Endothelial cell of umbilical vein (primary cell): Measurements from ENCODE around the gene PTDSS2. TPM values are rescaled to one million over a fixed set of nuclear protein-coding genes. Genes with fewer than 3 reads are reported as not detected.

Source experiments
- BruUV-seq: library from RNA; stranded (reverse); fragments of 400-500 nt; replicated peaks from 2 replicates; lab custom pipeline; 2021; lab: Mats Ljungman, UMichigan
- CTCF ChIA-PET: fragments of 300-600, 350-600 bp; sonication (Branson Sonifier 250); formaldehyde crosslinking; loops from one replicate; lab custom pipeline; 2021; ENCODE audit warnings: antibody characterized with exemption, inconsistent platforms; lab: Charles Lee
- POLR2A ChIA-PET: fragments of 300-600, 350-600 bp; sonication (Branson Sonifier 250); formaldehyde crosslinking; loops from one replicate; lab custom pipeline; 2021; ENCODE audit warnings: antibody characterized with exemption, inconsistent platforms; lab: Charles Lee
- DNase-seq: peaks from one replicate; pipeline ENCODE4 v3.0.0-alpha.2; 2011; ENCODE audit warnings: low read depth, low spot score
- FAIRE-seq: peaks from 2 replicates; lab custom pipeline; 2011; peaks lifted over from hg19 to GRCh38; lab: Jason Lieb, UNC
- H2AFZ ChIP-seq: 2 replicates; pipeline ENCODE4 v1.6.0; 2012; ENCODE audit warnings: low read depth, low read length, control low read depth, inconsistent platforms
- H3K27ac ChIP-seq: 2 replicates; pipeline ENCODE4 v1.5.1; 2011; ENCODE audit warnings: low read depth, mild to moderate bottlenecking, control low read depth, low read length, moderate library complexity; ENCODE audit not compliant: insufficient read depth
- H3K27me3 ChIP-seq, 2 experiments: 2 replicates each; pipeline versions ENCODE4 v1.6.0 to v1.6.1; 2011; ENCODE audit warnings: low read length in 2 of 2, mixed read lengths in 1 of 2; ENCODE audit not compliant: control insufficient read depth in 2 of 2, insufficient read depth in 2 of 2
- H3K36me3 ChIP-seq, 2 experiments: 2 replicates in 1 of 2; 3 replicates in 1 of 2; pipeline ENCODE4 v1.5.1; 2011; ENCODE audit warnings: low read length in 2 of 2, mild to moderate bottlenecking in 1 of 2, moderate library complexity in 1 of 2; ENCODE audit not compliant: control insufficient read depth in 2 of 2, insufficient read depth in 2 of 2; ENCODE audit errors: extremely low read depth in 1 of 2
- H3K4me1 ChIP-seq: 3 replicates; pipeline ENCODE4 v1.5.1; 2011; ENCODE audit warnings: mild to moderate bottlenecking, low read length; ENCODE audit not compliant: control insufficient read depth, insufficient read depth; ENCODE audit errors: extremely low read depth
- H3K4me2 ChIP-seq: 2 replicates; pipeline ENCODE4 v1.6.1; 2011; ENCODE audit warnings: low read length, control low read depth, mixed read lengths; ENCODE audit not compliant: insufficient read depth
- H3K4me3 ChIP-seq, 3 experiments: fragments of 200-600 bp in 1 of 3; sonication (generic), shearing (Covaris generic) in 1 of 3; replicated peaks in 1 of 3; 2 replicates each; pipeline ENCODE4 v1.5.1; 2011 to 2016; ENCODE audit warnings: control low read depth in 3 of 3, low read length in 3 of 3, mild to moderate bottlenecking in 2 of 3, inconsistent platforms in 1 of 3, low read depth in 1 of 3, moderate library complexity in 1 of 3; ENCODE audit not compliant: insufficient read depth in 1 of 3
- H3K79me2 ChIP-seq: 2 replicates; pipeline ENCODE4 v1.6.0; 2012; ENCODE audit warnings: low read length, inconsistent platforms; ENCODE audit not compliant: control insufficient read depth, insufficient read depth
- H3K9ac ChIP-seq: replicated peaks from 2 replicates; pipeline ENCODE3; 2011; ENCODE audit warnings: low read length, control low read depth; ENCODE audit not compliant: insufficient read depth; ENCODE audit errors: extremely low read depth
- H3K9me1 ChIP-seq: replicated peaks from 3 replicates; pipeline ENCODE4 v1.6.0; 2011; ENCODE audit warnings: mild to moderate bottlenecking, low read length; ENCODE audit not compliant: control insufficient read depth, insufficient read depth; ENCODE audit errors: extremely low read depth
- H3K9me3 ChIP-seq: replicated peaks from 2 replicates; pipeline ENCODE4 v1.5.1; 2012; ENCODE audit warnings: low read length, inconsistent platforms; ENCODE audit not compliant: control insufficient read depth, insufficient read depth
- H4K20me1 ChIP-seq: replicated peaks from 2 replicates; pipeline ENCODE3; 2011; ENCODE audit warnings: mild to moderate bottlenecking, low read length; ENCODE audit not compliant: control insufficient read depth, insufficient read depth; ENCODE audit errors: extremely low read depth
- EZH2 ChIP-seq: IDR thresholded peaks from 2 replicates; pipeline ENCODE4 v1.6.1; 2012; ENCODE audit warnings: borderline replicate concordance, low read depth, mild to moderate bottlenecking, moderate library complexity, low read length, inconsistent platforms; ENCODE audit not compliant: severe bottlenecking
- FOS ChIP-seq: IDR thresholded peaks from 2 replicates; pipeline ENCODE4 v1.6.1; 2011; ENCODE audit warnings: mild to moderate bottlenecking, low read length, moderate library complexity, borderline replicate concordance; ENCODE audit not compliant: insufficient read depth
- GATA2 ChIP-seq: IDR thresholded peaks from 2 replicates; pipeline ENCODE4 v1.7.0; 2011; ENCODE audit warnings: low read depth, mild to moderate bottlenecking, moderate library complexity, mixed read lengths, low read length; ENCODE audit not compliant: insufficient read length, insufficient read depth
- JUN ChIP-seq: IDR thresholded peaks from 2 replicates; pipeline ENCODE4 v1.6.1; 2011; ENCODE audit warnings: borderline replicate concordance, low read depth; ENCODE audit not compliant: insufficient read length, insufficient read depth
- MYC ChIP-seq: IDR thresholded peaks from one replicate; pipeline ENCODE4 v1.6.1; 2011; ENCODE audit warnings: mild to moderate bottlenecking, low read depth, low read length
- POLR2A ChIP-seq: IDR thresholded peaks from 2 replicates; pipeline ENCODE4 v1.6.1; 2012; ENCODE audit warnings: low read depth, mild to moderate bottlenecking, control low read depth, low read length
- POLR2AphosphoS5 ChIP-seq: IDR thresholded peaks from 2 replicates; pipeline ENCODE4 v1.6.1; 2012; ENCODE audit warnings: low read depth, mild to moderate bottlenecking, control low read depth, low read length, moderate library complexity; ENCODE audit not compliant: insufficient read depth
- dilution Hi-C: fragments of 300-500 bp; cut with MboI; formaldehyde crosslinking; loops from one replicate; pipeline ENCODE4 v1.15.0; 2019; ENCODE audit warnings: low sequenced_read_pairs; ENCODE audit not compliant: extremely low pct_ligation_motif_present
- intact Hi-C: fragments of 100-400 bp; cut with micrococcal nuclease; formaldehyde crosslinking; loops from one replicate; pipeline ENCODE4 v1.10.0; 2022
- polyA plus RNA-seq, 4 experiments: library from polyadenylated mRNA; depleted of rRNA in 3 of 4; stranded (reverse) in 3 of 4; unstranded in 1 of 4; fragments of >200 nt; gene quantifications; 2 replicates each; pipeline versions ENCODE4 v1.2.1 to v1.2.3, GENCODE V29; 2011 to 2012; ENCODE audit warnings: missing spikeins in 1 of 4
- total RNA-seq: library from RNA; stranded (reverse); gene quantifications from 2 replicates; pipeline ENCODE4 v1.2.3, GENCODE V29; 2021
- TF ChIP-seq, protein P1 (sequence below), 2 donors: IDR thresholded peaks; 1 replicate in 1 of 2; 2 replicates in 1 of 2; pipeline ENCODE4 v1.5.1; 2011; ENCODE audit warnings: low read length in 2 of 2, mild to moderate bottlenecking in 2 of 2, moderate library complexity in 2 of 2, control low read depth in 1 of 2, inconsistent platforms in 1 of 2, low read depth in 1 of 2; ENCODE audit not compliant: insufficient read depth in 1 of 2; ENCODE audit errors: extremely low read depth in 1 of 2
- TF ChIP-seq, protein P2 (sequence below): IDR thresholded peaks from 2 replicates; pipeline ENCODE4 v1.6.1; 2011; ENCODE audit not compliant: insufficient read depth, insufficient read length

The PTDSS2 gene
- total and polyA plus RNA-seq, 2 donors (not counting 3 experiments of a cell fraction or from before 2014, with no cell fraction given) = 41.4 to 46.8 TPM

DNA sequence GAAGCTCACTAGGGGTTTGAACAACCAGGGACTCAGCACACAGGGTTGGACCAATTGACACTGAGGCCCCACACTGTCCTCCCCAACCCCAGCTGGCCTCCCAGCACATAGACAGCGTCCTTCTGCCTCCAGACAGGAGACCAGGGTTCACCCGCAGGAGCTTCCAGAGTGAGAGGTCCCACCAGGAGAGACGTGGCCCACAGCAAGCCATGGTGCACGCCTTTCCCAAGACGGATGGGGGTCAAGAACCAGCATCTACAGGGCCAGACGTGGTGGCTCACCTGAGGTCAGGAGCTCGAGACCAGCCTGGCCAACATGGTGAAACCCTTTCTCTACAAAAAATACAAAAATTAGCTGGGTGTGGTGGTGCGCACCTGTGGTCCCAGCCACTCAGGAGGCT lies 23.2 kb upstream of the PTDSS2 start:
- BruUV-seq = no TSS peak
- no peak overlapping the region for H3K4me3 ChIP-seq
- ChIA-PET CTCF (interaction anchor here (3.1 kb wide), 1 partner anchor 22 kb away, joined by 18 read pairs; no protein-coding TSS in a partner anchor), POLR2A (interaction anchor here (1.2 kb wide), 1 partner anchor 10 kb away, joined by 3 read pairs; no protein-coding TSS in a partner anchor)
- DNase-seq (no peak), FAIRE-seq (no peak)
- no peak overlapping the region for H3K4me2 ChIP-seq
- no peak overlapping the region for H2AFZ ChIP-seq
- dilution Hi-C loops = no loop called here
- no peaks in the 10 kb centered on the region for H3K79me2 ChIP-seq
- no peaks in the 10 kb centered on the region for H3K9me3 ChIP-seq
- no peaks in the 10 kb centered on the region for H4K20me1 ChIP-seq
- intact Hi-C loops = no loop called here
- H3K4me1 ChIP-seq = no peaks in the 10 kb centered on the region
- peaks cover 7 to 14% of the 10 kb centered on the region in 2 experiments for H3K27me3 ChIP-seq
- H3K9ac ChIP-seq = no peak overlapping the region
- no peaks in the 10 kb centered on the region for H3K36me3 ChIP-seq
- H3K9me1 ChIP-seq = no peaks in the 10 kb centered on the region
- no peak overlapping the region for H3K27ac ChIP-seq
- TF ChIP-seq FOS (no peak), GATA2 (no peak), JUN (no peak), MYC (no peak), POLR2A (no peak), POLR2AphosphoS5 (no peak), EZH2 (no peak)
- TF ChIP-seq, protein P1, sequence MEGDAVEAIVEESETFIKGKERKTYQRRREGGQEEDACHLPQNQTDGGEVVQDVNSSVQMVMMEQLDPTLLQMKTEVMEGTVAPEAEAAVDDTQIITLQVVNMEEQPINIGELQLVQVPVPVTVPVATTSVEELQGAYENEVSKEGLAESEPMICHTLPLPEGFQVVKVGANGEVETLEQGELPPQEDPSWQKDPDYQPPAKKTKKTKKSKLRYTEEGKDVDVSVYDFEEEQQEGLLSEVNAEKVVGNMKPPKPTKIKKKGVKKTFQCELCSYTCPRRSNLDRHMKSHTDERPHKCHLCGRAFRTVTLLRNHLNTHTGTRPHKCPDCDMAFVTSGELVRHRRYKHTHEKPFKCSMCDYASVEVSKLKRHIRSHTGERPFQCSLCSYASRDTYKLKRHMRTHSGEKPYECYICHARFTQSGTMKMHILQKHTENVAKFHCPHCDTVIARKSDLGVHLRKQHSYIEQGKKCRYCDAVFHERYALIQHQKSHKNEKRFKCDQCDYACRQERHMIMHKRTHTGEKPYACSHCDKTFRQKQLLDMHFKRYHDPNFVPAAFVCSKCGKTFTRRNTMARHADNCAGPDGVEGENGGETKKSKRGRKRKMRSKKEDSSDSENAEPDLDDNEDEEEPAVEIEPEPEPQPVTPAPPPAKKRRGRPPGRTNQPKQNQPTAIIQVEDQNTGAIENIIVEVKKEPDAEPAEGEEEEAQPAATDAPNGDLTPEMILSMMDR (IDR thresholded peaks at IDR 0.05; ENCODE audit: extremely low read depth in 1 of 2, insufficient read depth in 1 of 2, low read depth in 1 of 2, low read length in 2 of 2) = no peak
- TF ChIP-seq, protein P2, sequence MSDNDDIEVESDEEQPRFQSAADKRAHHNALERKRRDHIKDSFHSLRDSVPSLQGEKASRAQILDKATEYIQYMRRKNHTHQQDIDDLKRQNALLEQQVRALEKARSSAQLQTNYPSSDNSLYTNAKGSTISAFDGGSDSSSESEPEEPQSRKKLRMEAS = no peak
